ENCODE data around the gene JAML. TPM values are rescaled to one million over a fixed set of nuclear protein-coding genes. Genes with fewer than 3 reads are reported as not detected.

The JAML gene
- total RNA-seq, 1 experiment from 2014 or later: 0.30 TPM

GRCh38 chr11:118219732-118220131 is 5.1 kb downstream of the JAML start:
- ChIA-PET POLR2A (no interaction called here), CTCF (no interaction called here), RAD21 (ENCODE audit: low non-redundant PET in 1 of 2, low total read pairs in 2 of 2, uncharacterized antibody in 2 of 2, unreplicated experiment in 2 of 2) (no interaction called here)
- Histone ChIP-seq H2AFZ (ENCODE audit: low read depth, low read length, poor library complexity, severe bottlenecking) (no peak overlapping the region), H3K27ac (ENCODE audit: low read depth, low read length) (no peak overlapping the region), H3K4me1 (ENCODE audit: control insufficient read depth in 1 of 2, insufficient read depth in 2 of 2, low read length in 2 of 2) (no peaks in the 10 kb centered on the region), H3K36me3 (ENCODE audit: control insufficient read depth in 1 of 2, insufficient read depth in 2 of 2, low read length in 2 of 2) (no peaks in the 10 kb centered on the region), H3K4me3 (replicated peaks in 1 of 2; ENCODE audit: low read depth in 1 of 2, low read length in 2 of 2) (no peak overlapping the region), H3K4me2 (ENCODE audit: low read length) (no peak overlapping the region), H4K20me1 (ENCODE audit: insufficient read depth) (no peaks in the 10 kb centered on the region), H3K9me3 (ENCODE audit: control insufficient read depth in 1 of 2, insufficient read depth in 1 of 2, low read depth in 1 of 2, low read length in 2 of 2) (no peaks in the 10 kb centered on the region), H3K9ac (ENCODE audit: low read length) (no peak overlapping the region), H3K27me3 (ENCODE audit: insufficient read depth, low read length) (no peaks in the 10 kb centered on the region; the same call in 1 of the 2 replicates), H3K9me2 (ENCODE audit: insufficient read depth) (no peaks in the 10 kb centered on the region), H3K79me2 (ENCODE audit: insufficient read depth, low read length) (no peaks in the 10 kb centered on the region)
- ATAC-seq (no peak), DNase-seq (ENCODE audit: low read depth, low spot score) (no peak)
- BruUV-seq (replicated peaks): no TSS peak
- no peak for TF ChIP-seq POLR2A (IDR thresholded peaks at IDR 0.05; ENCODE audit: borderline replicate concordance, extremely low read depth, insufficient read depth, insufficient read length)
- TF ChIP-seq ELF1 (IDR thresholded peaks at IDR 0.05; ENCODE audit: borderline replicate concordance, low read depth): no peak
- no peak for TF ChIP-seq FOSL1 (IDR thresholded peaks at IDR 0.05; ENCODE audit: low read depth)
- no peak for TF ChIP-seq SIN3A (IDR thresholded peaks at IDR 0.05; ENCODE audit: low read depth)
- no peak for TF ChIP-seq SP1 (IDR thresholded peaks at IDR 0.05; ENCODE audit: low read depth)
- TF ChIP-seq, protein P1, sequence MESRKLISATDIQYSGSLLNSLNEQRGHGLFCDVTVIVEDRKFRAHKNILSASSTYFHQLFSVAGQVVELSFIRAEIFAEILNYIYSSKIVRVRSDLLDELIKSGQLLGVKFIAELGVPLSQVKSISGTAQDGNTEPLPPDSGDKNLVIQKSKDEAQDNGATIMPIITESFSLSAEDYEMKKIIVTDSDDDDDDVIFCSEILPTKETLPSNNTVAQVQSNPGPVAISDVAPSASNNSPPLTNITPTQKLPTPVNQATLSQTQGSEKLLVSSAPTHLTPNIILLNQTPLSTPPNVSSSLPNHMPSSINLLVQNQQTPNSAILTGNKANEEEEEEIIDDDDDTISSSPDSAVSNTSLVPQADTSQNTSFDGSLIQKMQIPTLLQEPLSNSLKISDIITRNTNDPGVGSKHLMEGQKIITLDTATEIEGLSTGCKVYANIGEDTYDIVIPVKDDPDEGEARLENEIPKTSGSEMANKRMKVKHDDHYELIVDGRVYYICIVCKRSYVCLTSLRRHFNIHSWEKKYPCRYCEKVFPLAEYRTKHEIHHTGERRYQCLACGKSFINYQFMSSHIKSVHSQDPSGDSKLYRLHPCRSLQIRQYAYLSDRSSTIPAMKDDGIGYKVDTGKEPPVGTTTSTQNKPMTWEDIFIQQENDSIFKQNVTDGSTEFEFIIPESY (IDR thresholded peaks at IDR 0.05; ENCODE audit: extremely low read depth, insufficient replicate concordance, low read length): no peak
- TF ChIP-seq, protein P2, sequence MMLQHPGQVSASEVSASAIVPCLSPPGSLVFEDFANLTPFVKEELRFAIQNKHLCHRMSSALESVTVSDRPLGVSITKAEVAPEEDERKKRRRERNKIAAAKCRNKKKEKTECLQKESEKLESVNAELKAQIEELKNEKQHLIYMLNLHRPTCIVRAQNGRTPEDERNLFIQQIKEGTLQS (IDR thresholded peaks at IDR 0.05): no peak
- TF ChIP-seq YY1 (IDR thresholded peaks at IDR 0.05; ENCODE audit: extremely low read depth, insufficient replicate concordance, low read depth, low read length): no peak
- TF ChIP-seq SRF (IDR thresholded peaks at IDR 0.05; ENCODE audit: low read depth): no peak
- no peak for TF ChIP-seq ZNF274 (IDR thresholded peaks at IDR 0.05; ENCODE audit: low read depth, low read length)
- TF ChIP-seq, protein P3, sequence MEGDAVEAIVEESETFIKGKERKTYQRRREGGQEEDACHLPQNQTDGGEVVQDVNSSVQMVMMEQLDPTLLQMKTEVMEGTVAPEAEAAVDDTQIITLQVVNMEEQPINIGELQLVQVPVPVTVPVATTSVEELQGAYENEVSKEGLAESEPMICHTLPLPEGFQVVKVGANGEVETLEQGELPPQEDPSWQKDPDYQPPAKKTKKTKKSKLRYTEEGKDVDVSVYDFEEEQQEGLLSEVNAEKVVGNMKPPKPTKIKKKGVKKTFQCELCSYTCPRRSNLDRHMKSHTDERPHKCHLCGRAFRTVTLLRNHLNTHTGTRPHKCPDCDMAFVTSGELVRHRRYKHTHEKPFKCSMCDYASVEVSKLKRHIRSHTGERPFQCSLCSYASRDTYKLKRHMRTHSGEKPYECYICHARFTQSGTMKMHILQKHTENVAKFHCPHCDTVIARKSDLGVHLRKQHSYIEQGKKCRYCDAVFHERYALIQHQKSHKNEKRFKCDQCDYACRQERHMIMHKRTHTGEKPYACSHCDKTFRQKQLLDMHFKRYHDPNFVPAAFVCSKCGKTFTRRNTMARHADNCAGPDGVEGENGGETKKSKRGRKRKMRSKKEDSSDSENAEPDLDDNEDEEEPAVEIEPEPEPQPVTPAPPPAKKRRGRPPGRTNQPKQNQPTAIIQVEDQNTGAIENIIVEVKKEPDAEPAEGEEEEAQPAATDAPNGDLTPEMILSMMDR (IDR thresholded peaks at IDR 0.05 in 2 of 3, conservative IDR thresholded peaks at IDR 0.05 in 1 of 3; ENCODE audit: borderline replicate concordance in 1 of 3, insufficient read depth in 1 of 3, low read depth in 2 of 3, low read length in 2 of 3): no peak
- intact Hi-C loops (cut with micrococcal nuclease): no loop called here
